T-helper 2 cell (primary cell): Measurements from ENCODE around the gene LAIR2.
"Not testable (repeated sequence)": the region's sequence is repeated elsewhere in the genome, so short reads cannot be mapped to it uniquely, and the experiment has no call there.

Experiments used
- DNase-seq, 5 experiments: peaks; one replicate each; pipeline versions ENCODE4 v3.0.0 to v3.0.0-alpha.2; 2012 to 2022

The LAIR2 gene

GRCh38 chr19:54493967-54494585 is 8.6 kb upstream of the LAIR2 start:
- DNase-seq: no peak

- DNase-seq: not testable (repeated sequence)
These were observed 7.3 kb upstream of the LAIR2 start for GRCh38 chr19:54495284-54495683.

- DNase-seq: peak in 1 of 5 experiments; percentile 43
These were observed 4.7 kb upstream of the LAIR2 start for GRCh38 chr19:54497747-54498450.

- not testable (repeated sequence) for DNase-seq
These were observed 4.2 kb upstream of the LAIR2 start for GRCh38 chr19:54498451-54498772.

GRCh38 chr19:54505542-54505941 is 2.9 kb downstream of the LAIR2 start:
- not testable (repeated sequence) for DNase-seq

- no peak for DNase-seq
These were observed 3.4 kb downstream of the LAIR2 start for GRCh38 chr19:54506079-54506478.

- DNase-seq: not testable (repeated sequence)
These were observed 4.5 kb downstream of the LAIR2 start for GRCh38 chr19:54507038-54507717.

- DNase-seq: no peak
These were observed 5.2 kb downstream of the LAIR2 start for GRCh38 chr19:54507824-54508223.

- DNase-seq: not testable (repeated sequence)
These were observed 5.9 kb downstream of the LAIR2 start for GRCh38 chr19:54508487-54508886.

- DNase-seq: not testable (repeated sequence)
These were observed 6.7 kb downstream of the LAIR2 start for GRCh38 chr19:54509200-54509940.

- DNase-seq: no peak
These were observed 12.5 kb downstream of the LAIR2 start for GRCh38 chr19:54515156-54515555.

GRCh38 chr19:54517483-54517882 is 14.9 kb downstream of the LAIR2 start:
- peak in 3 of 5 experiments; percentile 15 to 66 (median 26) for DNase-seq

GRCh38 chr19:54518844-54519243 is 16.2 kb downstream of the LAIR2 start:
- DNase-seq: peak in 1 of 5 experiments; percentile 85

- no peak for DNase-seq
These were observed 18.6 kb downstream of the LAIR2 start for GRCh38 chr19:54521022-54521859.

GRCh38 chr19:54521860-54522513 is 19.4 kb downstream of the LAIR2 start:
- DNase-seq: no peak

GRCh38 chr19:54523403-54523802 is 20.8 kb downstream of the LAIR2 start:
- DNase-seq: peak in 1 of 5 experiments; percentile 86

- no peak for DNase-seq
These were observed 23.0 kb downstream of the LAIR2 start for GRCh38 chr19:54525636-54526035.

GRCh38 chr19:54526972-54527371 is 24.3 kb downstream of the LAIR2 start:
- DNase-seq: no peak

- no peak for DNase-seq
These were observed 28.2 kb downstream of the LAIR2 start for GRCh38 chr19:54530866-54531265.

- peak in 2 of 5 experiments; percentile 5 to 70 for DNase-seq
These were observed 29.9 kb downstream of the LAIR2 start for GRCh38 chr19:54532528-54532927.

- no peak for DNase-seq
These were observed 30.8 kb downstream of the LAIR2 start for GRCh38 chr19:54533476-54533875.

GRCh38 chr19:54534156-54534555 is 31.5 kb downstream of the LAIR2 start:
- DNase-seq: no peak
